SK-N-SH (cell line): Measurements from ENCODE around the gene UBE2E3. TPM values are rescaled to one million over a fixed set of nuclear protein-coding genes. Genes with fewer than 3 reads are reported as not detected.

Source experiments
- CTCF ChIA-PET: fragments of 300-600, 350-600 bp; formaldehyde crosslinking; extraction: SDS; loops from one replicate; lab custom pipeline; 2021; lab: Yijun Ruan, JAX
- POLR2A ChIA-PET: fragments of 350-600 bp; sonication (Branson Sonifier 250); formaldehyde crosslinking; extraction: SDS; loops from one replicate; lab custom pipeline; 2020; ENCODE audit warnings: antibody characterized with exemption, inconsistent platforms; lab: Yijun Ruan, JAX
- DNase-seq: peaks from one replicate; pipeline ENCODE4 v3.0.0; 2012
- H2AFZ ChIP-seq: fragments of 200-600 bp; sonication (generic); 2 replicates; pipeline ENCODE4 v1.8.1; 2016; ENCODE audit warnings: antibody characterized with exemption, mild to moderate bottlenecking, low read depth
- H3F3A ChIP-seq: fragments of 200-600 bp; sonication (generic); replicated peaks from 2 replicates; pipeline ENCODE3; 2016; ENCODE audit warnings: antibody characterized with exemption, mild to moderate bottlenecking; ENCODE audit not compliant: insufficient read depth
- H3K27ac ChIP-seq, 2 experiments: fragments of 200-500 bp in 1 of 2; fragments of 200-600 bp in 1 of 2; sonication (Bioruptor generic) in 1 of 2; sonication (generic), shearing (Covaris generic) in 1 of 2; 2 replicates each; pipeline versions ENCODE4 v1.5.1 to v1.6.1; 2014 to 2016; ENCODE audit warnings: low read depth in 2 of 2, inconsistent platforms in 1 of 2, low read length in 1 of 2, mild to moderate bottlenecking in 1 of 2, mixed read lengths in 1 of 2
- H3K27me3 ChIP-seq: fragments of 200-600 bp; sonication (generic), shearing (Covaris generic); 2 replicates; pipeline ENCODE4 v1.6.1; 2016; ENCODE audit warnings: mixed run types; ENCODE audit not compliant: insufficient read depth
- H3K36me3 ChIP-seq, 2 experiments: fragments of 200-500 bp in 1 of 2; fragments of 200-600 bp in 1 of 2; sonication (Bioruptor generic) in 1 of 2; sonication (generic) in 1 of 2; replicated peaks in 1 of 2; 2 replicates each; pipeline versions ENCODE3 to v1.5.1; 2014 to 2016; ENCODE audit warnings: low read length in 1 of 2, mild to moderate bottlenecking in 1 of 2; ENCODE audit not compliant: insufficient read depth in 2 of 2, control insufficient read depth in 1 of 2
- H3K4me1 ChIP-seq, 2 experiments: fragments of 200-500 bp in 1 of 2; fragments of 200-600 bp in 1 of 2; sonication (Bioruptor generic) in 1 of 2; sonication (generic), shearing (Covaris generic) in 1 of 2; 2 replicates each; pipeline versions ENCODE4 v1.5.1 to v1.6.1; 2014 to 2016; ENCODE audit warnings: low read depth in 1 of 2, low read length in 1 of 2, mixed run types in 1 of 2; ENCODE audit not compliant: insufficient read depth in 2 of 2, control insufficient read depth in 1 of 2
- H3K4me2 ChIP-seq: fragments of 200-600 bp; sonication (generic), shearing (Covaris generic); 2 replicates; pipeline ENCODE4 v1.6.1; 2017; ENCODE audit warnings: mixed run types
- H3K4me3 ChIP-seq, 2 experiments: fragments of 200-500 bp in 1 of 2; fragments of 200-600 bp in 1 of 2; sonication (Bioruptor generic) in 1 of 2; sonication (generic), shearing (Covaris generic) in 1 of 2; 2 replicates each; pipeline versions ENCODE4 v1.5.1 to v1.8.1; 2014 to 2016; ENCODE audit warnings: low read depth in 2 of 2, inconsistent platforms in 1 of 2, low read length in 1 of 2, mild to moderate bottlenecking in 1 of 2, mixed read lengths in 1 of 2, moderate library complexity in 1 of 2
- H3K79me2 ChIP-seq: fragments of 200-600 bp; sonication (generic); 2 replicates; pipeline ENCODE4 v1.8.1; 2017; ENCODE audit warnings: mild to moderate bottlenecking; ENCODE audit not compliant: insufficient read depth
- H3K9ac ChIP-seq: fragments of 200-600 bp; sonication (generic); 2 replicates; pipeline ENCODE4 v1.6.1; 2017; ENCODE audit warnings: mixed run types
- H3K9me2 ChIP-seq: fragments of 200-600 bp; sonication (generic); 2 replicates; pipeline ENCODE4 v1.6.1; 2017; ENCODE audit warnings: mixed run types
- H3K9me3 ChIP-seq: fragments of 200-600 bp; sonication (generic); 2 replicates; pipeline ENCODE4 v1.6.1; 2017; ENCODE audit warnings: mixed run types, mild to moderate bottlenecking, moderate library complexity
- H4K20me1 ChIP-seq: fragments of 200-600 bp; sonication (generic); 2 replicates; pipeline ENCODE4 v1.6.1; 2017; ENCODE audit warnings: mild to moderate bottlenecking, mixed run types; ENCODE audit not compliant: insufficient read depth
- CTCF ChIP-seq: fragments of 200-600 bp; sonication (generic); IDR thresholded peaks from 2 replicates; pipeline ENCODE4 v1.6.1; 2017; ENCODE audit warnings: antibody characterized with exemption, mild to moderate bottlenecking, moderate library complexity
- ELF1 ChIP-seq: IDR thresholded peaks from 2 replicates; pipeline ENCODE4 v1.4.0; 2012
- EZH2phosphoT487 ChIP-seq: fragments of 200-600 bp; sonication (generic); IDR thresholded peaks from 2 replicates; pipeline ENCODE4 v1.6.1; 2017; ENCODE audit warnings: low read depth, mixed run types, mild to moderate bottlenecking, antibody characterized with exemption, moderate library complexity, borderline replicate concordance
- FOSL2 ChIP-seq: IDR thresholded peaks from 2 replicates; pipeline ENCODE4 v1.4.0; 2012; ENCODE audit warnings: low read depth, mild to moderate bottlenecking, moderate library complexity, borderline replicate concordance
- GABPA ChIP-seq: IDR thresholded peaks from 2 replicates; pipeline ENCODE4 v1.4.0; 2012; ENCODE audit warnings: low read depth, mild to moderate bottlenecking
- IRF3 ChIP-seq: fragments of 150-350 bp; IDR thresholded peaks from 2 replicates; pipeline ENCODE4 v1.6.1; 2016; ENCODE audit warnings: mild to moderate bottlenecking, low read depth, low read length
- MAX ChIP-seq: IDR thresholded peaks from 2 replicates; pipeline ENCODE4 v1.4.0; 2012; ENCODE audit warnings: low read depth
- MXI1 ChIP-seq: IDR thresholded peaks from 2 replicates; pipeline ENCODE4 v1.6.1; 2012; ENCODE audit warnings: mild to moderate bottlenecking, low read depth, low read length, improper control_type of control experiment
- NFIC ChIP-seq: IDR thresholded peaks from 2 replicates; pipeline ENCODE4 v1.4.0; 2012; ENCODE audit warnings: borderline replicate concordance
- PBX3 ChIP-seq: IDR thresholded peaks from 2 replicates; pipeline ENCODE4; 2012
- POLR2AphosphoS5 ChIP-seq: IDR thresholded peaks from 2 replicates; pipeline ENCODE4 v1.6.1; 2012; ENCODE audit warnings: low read depth, low read length
- RCOR1 ChIP-seq: fragments of 150-350 bp; IDR thresholded peaks from 2 replicates; pipeline ENCODE4 v1.6.1; 2017; ENCODE audit warnings: antibody characterized with exemption, low read length
- REST ChIP-seq: IDR thresholded peaks from 2 replicates; pipeline ENCODE4 v1.6.1; 2012; ENCODE audit warnings: mild to moderate bottlenecking, low read depth, low read length, moderate library complexity
- RFX5 ChIP-seq: IDR thresholded peaks from 2 replicates; pipeline ENCODE4 v1.6.1; 2012; ENCODE audit warnings: mild to moderate bottlenecking, improper control_type of control experiment, low read length
- RXRA ChIP-seq: IDR thresholded peaks from 2 replicates; pipeline ENCODE4 v1.4.0; 2012; ENCODE audit warnings: low read depth, mild to moderate bottlenecking, borderline replicate concordance
- SIN3A ChIP-seq: IDR thresholded peaks from 2 replicates; pipeline ENCODE4 v1.6.1; 2012; ENCODE audit warnings: low read depth, mild to moderate bottlenecking, low read length, moderate library complexity, borderline replicate concordance
- TCF12 ChIP-seq: IDR thresholded peaks from 2 replicates; pipeline ENCODE4 v1.4.0; 2012
- USF1 ChIP-seq: IDR thresholded peaks from 2 replicates; pipeline ENCODE4 v1.4.0; 2012; ENCODE audit warnings: low read depth, borderline replicate concordance
- YY1 ChIP-seq: IDR thresholded peaks from 2 replicates; pipeline ENCODE4 v1.4.0; 2012; ENCODE audit warnings: low read depth, mild to moderate bottlenecking
- WGBS: methylation state at CpG from one replicate; pipeline ENCODE4 v1.1.6; 2017; ENCODE audit warnings: low lambda C conversion rate; 5-methylcytosine and 5-hydroxymethylcytosine counted together
- polyA plus RNA-seq, 3 experiments: library from polyadenylated mRNA; depleted of rRNA; stranded (reverse); fragments of >200 nt; gene quantifications; 2 replicates each; pipeline ENCODE4 v1.2.3, GENCODE V29; 2012

The UBE2E3 gene
- polyA plus RNA-seq, 1 of the 3 experiments (the other 2 are of a cell fraction), result 62.9 TPM

GRCh38 chr2:180970016-180970415, 10.4 kb upstream of the UBE2E3 start:
- Histone ChIP-seq H3K36me3 (no peaks in the 10 kb centered on the region), H3K4me3 (no peak overlapping the region), H3K9me2 (no peaks in the 10 kb centered on the region), H2AFZ (no peak overlapping the region), H3F3A (no peaks in the 10 kb centered on the region), H3K9ac (no peak overlapping the region)
- no peak for DNase-seq
- TF ChIP-seq PBX3 (no peak), POLR2AphosphoS5 (no peak), USF1 (no peak), EZH2phosphoT487 (no peak), FOSL2 (no peak), YY1 (no peak), RCOR1 (no peak), ELF1 (no peak), SIN3A (no peak), IRF3 (no peak)
- TF ChIP-seq, all 33 proteins: peak for 0
- no peak overlapping the region for H3K27ac ChIP-seq
- no peaks in the 10 kb centered on the region for H3K27me3 ChIP-seq
- no peaks in the 10 kb centered on the region for H3K4me1 ChIP-seq
- 98% methylated on average over 3 of the region's 3 CpGs for WGBS
- H3K4me2 ChIP-seq, result no peak overlapping the region
- no peaks in the 10 kb centered on the region for H3K9me3 ChIP-seq
- no peaks in the 10 kb centered on the region for H4K20me1 ChIP-seq
- ChIA-PET POLR2A (interaction anchor here (1.6 kb wide), 1 partner anchor 11 kb away, joined by 6 read pairs; the partner anchor contains the start of gene UBE2E3), CTCF (interaction anchor here (1.9 kb wide), 1 partner anchor 10 kb away, joined by 16 read pairs; the partner anchor contains the start of gene UBE2E3)
- H3K79me2 ChIP-seq, result no peaks in the 10 kb centered on the region

- no peaks in the 10 kb centered on the region for H4K20me1 ChIP-seq
- no peak overlapping the region for H3K4me3 ChIP-seq
- H3K4me1 ChIP-seq, result no peaks in the 10 kb centered on the region
- no peak overlapping the region for H3K27ac ChIP-seq
- no peaks in the 10 kb centered on the region for H3F3A ChIP-seq
- no peak overlapping the region for H3K9ac ChIP-seq
- no peak overlapping the region for H2AFZ ChIP-seq
- no peak overlapping the region for H3K4me2 ChIP-seq
- no peaks in the 10 kb centered on the region for H3K27me3 ChIP-seq
- no peaks in the 10 kb centered on the region for H3K79me2 ChIP-seq
- ChIA-PET POLR2A (no interaction called here), CTCF (interaction anchor here (0.6 kb wide), 1 partner anchor 361 kb away, joined by 3 read pairs; no protein-coding TSS in a partner anchor)
- DNase-seq, result no peak
- H3K9me3 ChIP-seq, result no peaks in the 10 kb centered on the region
- WGBS, result 100% methylated on average over 1 of the region's 1 CpG
- no peaks in the 10 kb centered on the region for H3K9me2 ChIP-seq
- no peaks in the 10 kb centered on the region for H3K36me3 ChIP-seq
- TF ChIP-seq RFX5 (no peak), REST (no peak), CTCF (no peak), NFIC (no peak), USF1 (no peak), MAX (no peak), RXRA (no peak), MXI1 (no peak), SIN3A (no peak), GABPA (no peak), YY1 (no peak), RCOR1 (no peak), TCF12 (no peak)
Observed at GRCh38 chr2:180971811-180972210, 8.6 kb upstream of the UBE2E3 start.
